UCSD-AML1 (cell line): ENCODE data around the gene RSRC1.
"Not testable (repeated sequence)": the region's sequence is repeated elsewhere in the genome, so short reads cannot be mapped to it uniquely, and the experiment has no call there.

Experiments
- DNase-seq: peaks from one replicate; lab custom pipeline; 2025; ENCODE audit not compliant: unreplicated experiment; lab: John Stamatoyannopoulos, UW

The RSRC1 gene

DNA sequence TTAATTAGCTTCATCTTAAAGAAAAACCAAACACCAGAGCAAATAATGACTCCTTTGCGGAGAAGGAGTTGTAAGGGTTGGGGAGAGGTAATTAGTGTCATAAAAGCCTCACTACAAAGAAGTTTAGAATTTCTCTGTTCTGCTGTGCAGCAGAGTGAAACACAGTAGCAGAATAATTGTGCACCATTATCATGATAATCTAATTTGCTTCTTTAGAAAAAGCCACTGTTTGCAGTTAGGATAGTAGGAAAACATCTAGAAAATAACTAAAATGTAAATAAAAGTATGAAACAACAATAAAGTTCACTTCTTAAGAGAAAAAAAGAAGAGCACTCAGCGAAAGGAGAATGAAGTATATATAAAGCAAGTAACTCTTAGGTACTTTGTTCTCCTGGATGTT is 9.2 kb upstream of the RSRC1 start:
- DNase-seq: no peak

DNA sequence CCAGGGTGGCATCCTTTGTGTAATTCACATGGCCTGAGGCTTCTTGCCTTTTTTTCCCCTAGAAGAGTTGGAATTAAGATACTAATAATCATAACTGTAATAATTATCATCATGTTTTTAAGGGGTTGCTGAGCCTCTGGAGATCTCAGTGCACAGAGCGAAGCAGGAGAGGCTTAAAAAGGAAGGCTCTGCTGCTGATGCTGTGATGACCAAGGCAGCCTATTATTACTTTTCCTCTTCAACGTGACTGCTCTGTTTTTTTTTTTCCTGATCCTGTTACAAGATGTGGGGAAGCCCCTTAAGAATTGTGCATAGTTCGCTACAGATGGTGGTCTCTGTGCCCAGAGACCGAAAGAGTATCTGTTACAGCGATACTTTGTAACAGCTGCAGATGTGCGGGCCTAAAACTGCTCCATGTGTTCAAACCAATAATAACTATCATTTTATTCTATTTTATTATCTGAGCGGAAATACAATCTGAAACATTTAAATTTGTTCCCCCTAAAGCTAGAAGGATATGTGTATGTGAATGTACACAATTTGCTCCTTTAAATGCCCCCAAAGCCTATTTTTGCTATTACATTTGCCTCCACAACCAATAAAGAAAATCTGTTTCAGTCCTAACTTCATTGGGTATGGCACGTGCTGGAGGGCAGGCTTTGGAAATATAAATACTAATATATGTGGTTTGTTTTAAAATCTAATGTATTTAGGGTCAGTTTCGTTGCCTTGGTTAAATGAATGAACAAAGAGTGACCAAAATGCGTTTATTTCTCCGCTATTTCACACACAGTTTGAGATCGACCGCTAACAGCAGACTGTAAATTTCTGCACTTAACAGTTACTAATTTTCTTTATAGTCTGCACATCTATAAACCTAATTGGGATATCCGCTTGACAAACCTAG is 8.3 kb upstream of the RSRC1 start:
- no peak for DNase-seq

DNA sequence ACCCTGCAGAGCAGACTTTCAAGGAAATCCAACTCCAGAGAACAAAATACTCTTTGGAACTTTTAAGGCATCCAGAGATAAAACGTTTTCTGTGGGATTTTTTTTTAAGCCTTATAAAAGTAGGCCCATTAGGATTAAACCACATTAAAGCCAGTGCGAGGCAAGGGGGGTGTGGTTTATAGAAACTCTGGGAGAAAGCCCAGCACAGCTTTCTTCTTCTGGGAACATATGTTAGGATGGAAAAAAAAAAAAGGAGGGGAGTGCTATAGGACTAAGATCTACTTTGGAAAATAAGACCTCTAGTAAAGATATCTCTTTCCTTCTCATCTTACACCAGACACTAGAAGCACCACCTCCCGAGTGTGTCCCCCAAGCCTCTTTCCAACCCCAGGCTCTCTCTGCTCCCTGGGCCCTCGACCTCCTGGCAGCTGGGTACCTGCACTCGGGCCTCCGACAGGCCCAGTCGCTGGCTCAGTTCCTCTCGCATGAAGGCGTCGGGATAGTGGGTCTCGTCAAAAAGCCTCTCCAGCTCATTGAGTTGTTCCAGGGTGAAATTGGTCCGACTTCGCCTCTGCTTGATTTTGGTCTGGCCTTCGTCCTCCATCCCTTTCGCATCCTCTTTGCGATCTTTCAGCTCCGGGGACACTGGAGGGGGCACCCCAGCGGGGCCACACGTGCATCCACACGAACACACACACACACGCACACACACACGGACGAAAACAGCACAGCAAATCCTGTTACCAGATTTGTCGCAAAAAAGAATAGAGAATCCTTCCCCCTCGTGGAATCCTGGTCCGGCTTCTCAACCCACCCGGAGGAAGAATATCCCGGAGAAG is 7.4 kb upstream of the RSRC1 start:
- no peak for DNase-seq

DNA sequence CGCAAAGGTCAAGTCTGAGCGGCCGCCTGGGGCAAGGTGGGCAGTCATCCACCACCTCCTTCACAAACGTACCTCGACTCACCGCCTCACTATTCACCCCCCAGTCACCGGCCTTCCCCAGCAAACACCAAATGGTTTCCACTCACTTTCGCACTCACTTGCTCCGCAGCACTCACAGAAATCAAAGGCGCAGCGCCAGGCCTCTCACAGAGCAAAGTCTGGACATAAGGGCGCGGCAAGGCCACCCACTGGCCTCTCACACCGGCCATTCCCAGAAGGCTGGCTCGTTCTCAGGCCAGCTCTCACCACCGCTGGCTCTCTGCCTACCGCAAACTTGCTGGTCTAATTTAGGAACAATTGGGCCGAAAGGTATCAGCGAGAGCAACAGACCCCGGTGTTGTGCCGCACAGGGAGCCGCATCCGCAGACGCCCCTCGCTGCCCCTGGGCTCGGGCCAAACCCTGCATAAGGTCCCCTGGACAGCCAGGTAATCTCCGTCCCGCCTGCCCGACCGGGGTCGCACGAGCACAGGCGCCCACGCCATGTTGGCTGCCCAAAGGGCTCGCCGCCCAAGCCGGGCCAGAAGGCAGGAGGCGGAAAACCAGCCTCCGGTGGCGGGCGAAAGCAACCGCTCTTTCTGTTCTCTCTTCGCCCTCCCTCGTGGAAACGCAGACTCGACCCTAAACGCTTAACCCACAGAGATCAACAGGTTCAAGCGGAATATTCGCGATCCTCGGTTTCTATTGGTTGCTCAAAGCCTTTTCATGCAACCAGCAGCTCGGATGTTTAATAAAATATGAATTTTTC is 6.6 kb upstream of the RSRC1 start:
- DNase-seq: no peak

DNA sequence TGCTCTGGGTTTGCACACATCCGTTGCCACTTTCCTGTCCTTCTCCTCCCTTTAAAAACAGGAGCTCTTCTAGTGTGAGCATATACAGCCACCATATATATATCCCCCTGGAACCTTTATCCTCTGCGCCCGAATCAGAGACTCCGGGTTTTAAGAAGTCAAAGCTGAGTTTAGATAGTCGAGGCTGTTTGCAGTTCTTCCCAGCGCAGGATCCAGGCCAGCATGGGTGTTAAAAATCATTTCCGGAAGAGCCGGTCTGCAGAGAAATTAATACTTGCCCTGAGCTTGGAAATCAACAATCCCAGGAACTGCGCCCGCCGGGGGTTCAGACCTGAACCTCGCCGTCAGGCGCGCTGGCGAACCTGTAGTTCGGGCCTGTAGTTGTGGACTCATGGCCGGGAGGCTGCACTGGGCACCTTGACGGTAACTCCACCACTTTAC is 6.0 kb upstream of the RSRC1 start:
- no peak for DNase-seq

DNA sequence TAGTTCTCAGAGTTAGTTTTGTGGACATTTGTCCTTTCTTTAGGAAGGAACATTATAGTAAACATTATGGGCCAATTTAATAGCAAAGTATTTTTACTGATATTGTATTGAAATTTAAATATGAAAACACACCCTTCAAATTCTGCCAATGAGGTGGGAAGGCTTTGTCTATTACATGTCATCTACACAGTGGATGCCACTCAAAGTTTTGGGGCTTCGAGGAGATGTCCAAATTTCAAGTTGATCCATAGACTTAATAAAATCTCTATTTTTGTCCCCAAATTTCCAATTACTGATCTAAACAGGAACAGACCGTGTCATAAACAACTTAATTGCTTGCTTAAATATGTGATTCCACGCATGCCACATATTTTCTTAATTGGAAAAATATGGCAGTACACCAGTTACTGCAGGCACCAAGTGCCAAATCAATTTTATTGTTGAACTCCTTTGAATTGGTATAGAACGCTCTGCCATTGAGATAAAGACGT is 5.4 kb upstream of the RSRC1 start:
- DNase-seq: no peak

DNA sequence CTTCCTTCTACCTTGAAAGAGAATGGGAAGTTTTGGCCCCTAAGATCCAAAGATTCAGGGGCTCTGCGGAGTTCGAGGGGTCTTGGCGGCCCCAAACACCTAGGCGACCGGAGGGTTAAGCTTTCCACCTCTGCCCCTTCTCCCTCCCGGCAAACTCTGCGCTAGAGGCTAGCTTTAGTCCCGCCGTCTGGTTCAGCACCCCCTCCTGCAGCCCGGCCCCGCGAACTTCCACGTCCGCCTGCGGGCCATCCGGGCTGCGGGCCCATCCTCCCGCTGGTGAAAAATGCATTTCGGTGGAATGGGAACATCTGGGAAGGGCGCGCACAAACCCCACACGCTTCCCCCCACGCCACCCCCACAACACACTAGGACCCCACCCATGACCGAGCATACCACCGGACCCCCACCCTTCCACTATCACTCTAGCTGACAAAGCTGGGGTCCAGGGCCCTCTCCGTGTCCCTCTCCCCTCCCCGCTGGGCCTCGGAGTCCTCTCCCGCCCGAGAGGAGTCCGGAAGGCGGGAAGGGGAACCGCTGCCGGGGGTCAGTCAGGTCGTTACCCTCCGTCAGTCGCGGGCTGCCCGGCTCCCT is 4.7 kb upstream of the RSRC1 start:
- no peak for DNase-seq

DNA sequence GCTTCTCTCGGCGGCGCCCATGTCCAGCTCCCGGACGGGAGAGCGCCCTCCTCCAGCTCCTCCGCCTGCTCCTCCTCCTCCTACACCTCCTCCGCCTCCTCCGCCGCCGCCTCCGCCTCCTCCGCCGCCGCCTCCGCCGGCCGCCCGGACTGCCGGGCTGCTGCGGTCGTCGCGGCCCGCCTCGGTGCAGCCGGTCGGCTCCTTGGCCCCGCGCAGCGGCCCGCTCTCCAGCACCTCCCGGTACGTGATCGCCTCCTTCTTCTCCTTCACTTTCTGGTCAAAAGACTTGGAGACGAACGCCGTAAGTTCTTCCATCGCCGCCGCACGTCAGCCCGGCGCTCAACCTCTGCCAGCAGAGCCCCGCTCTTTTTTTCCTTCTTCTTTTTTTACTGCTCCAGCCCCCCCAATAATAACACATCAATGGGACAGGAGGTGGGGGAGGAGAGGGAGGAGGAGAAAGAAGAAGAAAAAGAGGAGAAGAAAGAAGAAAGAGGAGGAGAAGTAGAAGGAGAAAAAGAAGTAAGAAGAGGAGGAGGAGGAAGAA is 4.1 kb upstream of the RSRC1 start:
- DNase-seq: peak; percentile 38

DNA sequence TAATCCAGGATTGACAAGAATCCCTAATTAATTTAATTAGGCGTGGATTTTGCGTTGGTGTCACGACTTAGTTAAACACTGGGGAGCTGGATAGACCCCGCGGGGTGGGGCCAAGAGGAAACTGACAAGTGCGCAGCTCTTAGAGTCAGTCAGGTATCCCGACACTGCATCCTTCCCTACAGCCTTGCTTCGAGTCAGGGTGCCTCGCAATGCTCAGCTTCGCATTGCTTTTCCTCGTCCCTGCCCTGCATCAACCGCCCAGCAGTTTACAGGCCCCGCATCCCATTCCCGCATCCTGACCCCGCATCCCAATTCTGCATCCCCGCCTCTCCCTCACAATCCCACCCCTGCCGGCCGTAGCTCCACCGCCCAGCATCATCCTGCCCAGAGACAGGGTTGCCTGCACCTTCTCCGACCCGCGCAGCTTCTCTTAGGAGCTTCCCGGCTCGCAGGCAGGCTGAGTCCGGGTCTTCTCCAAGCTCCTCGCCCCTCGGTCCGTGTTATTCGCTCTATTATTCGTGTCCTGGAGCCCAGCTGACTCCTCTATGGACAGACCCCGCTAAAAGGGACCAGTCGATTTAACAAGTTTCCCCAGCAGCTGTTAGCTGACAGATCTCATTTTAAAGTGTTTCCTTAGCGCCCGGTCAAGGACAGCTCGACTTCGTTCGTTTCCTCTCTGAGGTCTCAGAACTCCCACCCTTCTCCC is 3.0 kb upstream of the RSRC1 start:
- no peak for DNase-seq

DNA sequence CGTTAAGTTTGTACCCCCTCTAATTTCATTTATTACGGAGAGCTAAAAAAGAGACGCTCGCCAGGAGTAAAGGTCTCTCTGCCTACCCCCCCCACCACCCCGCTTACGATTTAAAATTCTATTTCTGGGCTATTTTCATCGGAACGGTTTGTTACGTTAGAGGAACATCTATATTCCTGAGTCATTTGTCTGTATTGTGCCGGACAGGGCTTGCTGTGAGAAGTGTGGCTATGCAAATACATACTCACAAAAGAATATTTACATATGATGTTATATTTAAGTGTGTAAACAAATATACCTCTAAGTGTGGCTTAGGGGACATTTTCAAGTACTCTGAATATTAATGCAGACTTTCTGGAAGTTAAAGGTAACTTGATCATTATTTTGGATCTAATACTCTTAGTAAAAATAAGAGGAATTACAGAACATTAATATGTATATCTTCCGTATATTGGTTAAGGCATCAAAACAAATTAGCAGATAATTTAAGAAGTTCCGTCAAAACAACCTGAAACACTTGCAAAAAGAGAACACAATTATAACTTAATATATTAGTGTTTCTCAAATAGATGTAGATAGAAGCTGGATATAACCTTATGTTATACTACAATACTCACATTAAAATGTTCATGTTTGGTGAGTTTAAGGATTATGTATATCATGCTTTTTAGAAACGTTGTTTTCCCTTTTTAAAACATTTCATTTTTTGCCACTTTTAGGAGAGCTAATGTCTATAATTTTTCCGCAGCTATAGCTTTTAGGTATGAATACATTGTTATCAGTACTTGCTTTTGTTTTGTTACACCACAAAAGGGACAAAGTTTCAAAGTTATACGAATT is 2.1 kb upstream of the RSRC1 start:
- DNase-seq: no peak

DNA sequence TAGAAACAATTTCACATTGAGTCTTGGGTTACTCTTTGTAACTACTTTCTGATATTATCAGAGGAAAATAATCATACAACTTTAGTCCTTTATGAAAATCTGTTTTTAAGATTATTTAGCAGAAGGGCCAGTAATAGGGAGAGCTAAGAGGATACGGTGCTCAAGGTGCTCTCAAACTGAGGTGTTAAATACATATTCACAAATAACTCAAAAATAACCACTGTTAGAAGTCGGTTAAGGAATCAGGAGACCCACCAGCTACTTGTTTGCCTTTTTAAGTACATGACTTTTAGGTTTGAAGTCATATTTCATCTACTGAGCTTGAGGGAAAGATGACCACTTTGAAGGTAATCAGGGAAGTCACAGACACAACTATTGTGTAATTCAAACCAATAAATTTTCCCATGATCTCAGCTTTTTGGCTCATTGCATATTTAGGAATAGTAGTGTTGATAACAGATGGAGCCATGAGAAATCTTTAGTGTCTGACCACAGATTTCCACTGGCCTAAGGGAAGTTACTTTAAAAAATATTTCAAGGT is 1.4 kb upstream of the RSRC1 start:
- DNase-seq: no peak

DNA sequence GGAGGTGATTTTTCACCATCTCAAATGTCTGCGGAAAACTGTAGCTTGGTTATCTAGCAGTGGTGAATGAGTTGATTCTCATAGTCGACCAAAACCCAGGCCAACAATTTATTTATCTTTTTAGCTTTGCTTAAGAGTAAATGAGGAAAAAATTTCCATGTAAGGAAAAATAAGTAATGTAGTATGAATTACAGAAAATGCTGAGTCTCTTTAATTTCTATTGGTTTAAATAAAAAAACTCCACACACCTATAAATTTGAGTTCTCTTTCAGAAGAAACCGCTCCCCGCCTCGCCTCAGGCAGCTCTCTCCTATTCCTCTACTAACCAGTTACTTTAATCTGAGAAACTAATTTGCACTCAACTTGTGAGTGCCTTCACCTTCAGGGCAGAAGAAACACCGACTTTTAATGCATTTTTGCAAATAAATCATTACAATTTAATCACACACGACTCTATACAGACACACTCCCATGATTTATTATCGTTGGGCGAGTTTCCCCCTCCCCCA is 540 bp upstream of the RSRC1 start:
- DNase-seq: no peak

DNA sequence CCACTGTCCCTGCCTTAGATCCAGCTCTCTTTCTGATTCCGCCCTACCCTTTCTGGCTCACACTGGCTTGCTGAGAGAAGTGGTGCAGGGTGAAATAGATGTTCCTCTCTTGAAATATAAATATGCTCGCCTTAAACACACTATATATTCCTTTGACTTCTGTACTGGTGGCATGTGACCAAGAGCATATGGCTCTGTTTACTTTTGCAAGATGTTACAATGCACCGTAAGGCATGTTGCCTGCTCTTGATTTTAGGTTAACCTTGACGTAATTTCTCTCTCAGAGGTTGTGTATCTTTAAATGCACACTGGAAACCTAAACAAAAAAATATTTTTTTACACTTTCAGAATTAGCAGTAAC is 749 bp downstream of the RSRC1 start:
- DNase-seq: no peak

DNA sequence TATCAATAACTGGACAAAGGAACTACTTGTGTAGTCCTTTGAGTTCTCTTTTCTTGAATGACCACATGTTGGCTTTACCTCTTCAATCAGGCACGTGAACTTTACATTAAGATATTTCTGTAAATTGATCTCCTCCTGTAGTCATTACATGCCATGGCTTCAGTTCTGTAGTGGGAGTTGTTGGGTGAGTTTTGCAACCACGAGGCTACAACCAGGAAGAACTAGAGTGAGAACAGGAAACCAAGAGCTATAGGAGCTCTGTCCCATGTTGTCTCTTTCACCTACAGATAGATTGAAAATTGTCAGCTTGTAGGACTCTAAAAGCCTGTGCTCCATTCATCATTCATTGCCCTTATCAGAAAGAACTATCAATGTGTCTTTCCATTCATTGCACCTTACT is 2.0 kb downstream of the RSRC1 start:
- DNase-seq: no peak

DNA sequence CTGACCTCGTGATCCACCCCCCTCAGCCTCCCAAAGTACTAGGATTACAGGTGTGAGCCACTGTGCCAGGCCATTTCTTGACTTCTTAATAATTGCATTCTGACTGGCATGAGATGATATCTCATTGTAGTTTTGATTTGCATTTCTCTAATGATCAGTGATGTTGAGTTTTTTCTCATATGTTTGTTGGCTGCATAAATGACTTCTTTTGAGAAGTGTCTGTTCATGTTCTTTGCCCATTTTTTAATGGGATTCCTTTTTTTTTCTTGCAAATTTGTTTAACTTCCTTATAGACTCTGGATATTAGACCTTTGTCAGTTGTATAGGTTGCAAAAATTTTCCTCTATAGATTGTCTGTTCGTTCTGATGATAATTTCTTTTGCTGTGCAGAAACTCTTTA is 3.7 kb downstream of the RSRC1 start:
- not testable (repeated sequence) for DNase-seq

DNA sequence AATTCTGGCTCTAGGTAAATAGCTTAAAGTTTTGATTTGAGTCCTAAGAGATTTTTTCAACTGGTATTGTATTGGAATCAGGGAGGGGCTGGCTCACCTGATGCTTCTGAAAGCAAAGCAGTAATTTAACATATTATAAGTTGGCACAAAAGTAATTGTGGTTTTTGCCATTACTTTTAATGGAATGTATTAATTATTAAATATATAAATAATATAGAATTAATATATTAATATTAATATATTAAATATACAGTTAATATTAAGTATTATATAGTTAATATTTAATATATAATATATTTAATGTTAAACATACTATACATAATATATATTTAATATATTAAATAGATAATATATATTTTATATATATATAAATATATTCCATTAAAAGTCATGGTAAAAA is 10.4 kb downstream of the RSRC1 start:
- DNase-seq: no peak

DNA sequence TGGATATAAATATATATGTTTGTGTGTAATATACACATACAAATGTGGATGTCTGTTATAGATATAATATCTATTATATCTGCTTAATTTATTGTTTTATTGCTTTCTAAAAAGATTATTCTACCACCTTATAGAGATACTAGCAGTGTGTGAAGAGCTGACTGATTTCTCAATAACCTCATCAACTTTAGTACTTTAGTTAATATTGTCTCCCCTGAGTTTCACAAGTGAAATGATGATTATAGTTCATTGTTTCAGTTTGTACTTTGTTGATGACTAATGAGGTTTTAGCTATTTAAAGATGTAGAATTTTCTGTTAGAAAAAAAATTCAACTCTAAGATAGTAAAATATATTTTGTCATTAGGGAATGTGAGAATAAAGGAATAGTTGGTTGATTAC is 11.4 kb downstream of the RSRC1 start:
- no peak for DNase-seq

DNA sequence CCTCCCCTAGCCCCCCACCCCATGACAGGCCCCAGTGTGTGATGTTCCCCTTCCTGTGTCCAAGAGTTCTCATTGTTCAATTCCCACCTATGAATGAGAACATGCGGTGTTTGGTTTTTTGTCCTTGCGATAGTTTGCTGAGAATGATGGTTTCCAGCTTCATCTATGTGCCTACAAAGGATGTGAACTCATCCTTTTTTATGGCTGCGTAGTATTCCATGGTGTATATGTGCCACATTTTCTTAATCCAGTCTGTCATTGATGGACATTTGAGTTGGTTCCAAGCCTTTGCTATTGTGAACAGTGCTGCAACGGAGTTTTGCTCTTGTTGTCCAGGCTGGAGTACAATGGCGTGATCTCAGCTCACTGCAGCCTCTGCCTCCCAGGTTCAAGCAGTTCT is 12.8 kb downstream of the RSRC1 start:
- not testable (repeated sequence) for DNase-seq
